Epithelial cell of esophagus (primary cell): ENCODE results near the gene CRYGA.

ENCODE experiments used
- DNase-seq: peaks from one replicate; pipeline ENCODE4 v3.0.0; 2010; ENCODE audit warnings: low read depth
- H3K4me3 ChIP-seq: 2 replicates; pipeline ENCODE4 v1.5.1; 2011; ENCODE audit warnings: mild to moderate bottlenecking, low read length, control low read depth
- CTCF ChIP-seq: IDR thresholded peaks from 2 replicates; pipeline ENCODE4 v1.5.1; 2011; ENCODE audit warnings: low read depth, mild to moderate bottlenecking, low read length, control low read depth, inconsistent platforms; ENCODE audit not compliant: insufficient read depth; ENCODE audit errors: missing control alignments

Gene CRYGA

GRCh38 chr2:208164951-208165755 is 1.8 kb upstream of the CRYGA start:
- DNase-seq: no peak
- H3K4me3 ChIP-seq: no peak overlapping the region
- TF ChIP-seq CTCF: no peak

GRCh38 chr2:208156439-208156838 is 7.0 kb downstream of the CRYGA start:
- no peak for DNase-seq
- no peak overlapping the region for H3K4me3 ChIP-seq
- no peak for TF ChIP-seq CTCF

- DNase-seq: no peak
- no peak overlapping the region for H3K4me3 ChIP-seq
- TF ChIP-seq CTCF: no peak
Observed at GRCh38 chr2:208153156-208153555, 10.2 kb downstream of the CRYGA start.

DNA sequence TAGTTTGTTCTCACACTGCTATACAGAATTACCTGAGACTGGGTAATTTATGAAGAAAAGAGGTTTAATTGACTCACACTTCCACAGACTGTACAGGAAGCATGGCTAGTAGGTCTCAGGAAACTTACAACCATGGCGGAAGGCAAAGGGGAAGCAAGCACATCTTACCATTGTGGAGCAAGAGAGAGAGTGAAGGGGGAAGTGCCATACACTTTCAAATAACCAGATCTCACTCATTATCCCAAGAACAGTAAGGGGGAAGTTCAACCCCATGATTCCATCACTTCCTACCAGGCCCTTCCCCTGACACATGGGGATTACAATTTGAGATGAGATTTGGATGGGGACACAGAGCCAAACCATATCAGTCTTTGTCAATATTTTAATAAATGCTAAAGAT is 12.4 kb downstream of the CRYGA start:
- DNase-seq: no peak
- H3K4me3 ChIP-seq: no peak overlapping the region
- TF ChIP-seq CTCF: no peak

- H3K4me3 ChIP-seq: no peak overlapping the region
- no peak for DNase-seq
- TF ChIP-seq CTCF: no peak
Observed at GRCh38 chr2:208150094-208150493, 13.3 kb downstream of the CRYGA start.

- H3K4me3 ChIP-seq: no peak overlapping the region
- TF ChIP-seq CTCF: no peak
- DNase-seq: no peak
Observed at GRCh38 chr2:208148803-208149202, 14.6 kb downstream of the CRYGA start.

DNA sequence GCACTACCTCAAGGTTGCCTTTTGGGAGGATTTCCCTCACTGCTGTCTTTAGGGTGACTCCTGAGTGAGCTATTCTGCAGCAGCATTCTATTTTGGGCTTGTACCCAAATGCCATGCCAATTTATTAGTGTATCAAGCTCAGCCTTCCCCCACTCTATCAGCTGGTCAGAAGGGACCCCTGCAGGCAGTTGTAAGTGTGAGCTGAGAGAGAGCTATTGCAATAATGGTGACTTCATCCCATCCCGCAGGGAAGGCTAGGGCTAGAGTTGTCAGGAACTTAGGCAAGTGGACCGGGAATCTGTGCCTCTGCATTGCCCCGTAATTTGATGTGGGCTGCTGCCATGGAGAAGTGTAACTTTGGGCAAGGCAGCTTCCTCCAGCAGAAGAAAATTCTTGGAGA is 15.6 kb downstream of the CRYGA start:
- no peak overlapping the region for H3K4me3 ChIP-seq
- no peak for DNase-seq
- TF ChIP-seq CTCF: no peak
